Measurements from ENCODE around the gene SMYD2. TPM values are rescaled to one million over a fixed set of nuclear protein-coding genes. Genes with fewer than 3 reads are reported as not detected.

Gene SMYD2
- total RNA-seq, 2 donors from 2014 or later = 13.8 to 22.4 TPM

DNA sequence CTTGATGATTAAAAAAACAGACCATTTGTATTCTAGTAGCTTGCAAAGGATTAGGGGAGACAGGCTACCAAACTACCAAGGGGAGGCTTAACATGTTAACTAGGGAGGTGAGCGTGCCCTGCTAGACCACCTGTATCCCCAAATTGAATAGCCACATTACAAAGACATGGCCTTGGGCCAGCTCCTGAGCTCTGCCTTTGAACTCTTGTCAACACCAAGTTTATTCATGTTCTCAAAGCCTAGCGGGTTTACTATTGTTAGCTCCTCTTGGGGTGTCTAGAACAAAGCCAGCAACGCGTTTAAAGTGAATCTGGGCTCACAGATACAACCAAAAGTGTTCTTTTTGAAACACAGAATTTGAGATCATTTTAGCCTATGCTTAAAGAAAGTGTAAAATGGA is 36.3 kb downstream of the SMYD2 start:
- Mint-ChIP-seq H3K9me3 (no peaks in the 10 kb centered on the region), H3K36me3 (ENCODE audit: low read depth) (peaks cover 22% of the 10 kb centered on the region), H3K4me3 (no peak overlapping the region), H3K4me1 (peaks cover 29% of the 10 kb centered on the region), H3K27ac (peak overlapping the region; percentile 69), H3K27me3 (ENCODE audit: insufficient read depth) (peaks cover 8% of the 10 kb centered on the region)
- Histone ChIP-seq H3K27ac (ENCODE audit: low read depth, low read length) (no peak overlapping the region), H3K36me3 (ENCODE audit: control insufficient read depth, insufficient read depth, low read length) (peaks cover 39% of the 10 kb centered on the region), H3K27me3 (ENCODE audit: control insufficient read depth, insufficient read depth, low read length, poor library complexity, severe bottlenecking) (no peaks in the 10 kb centered on the region), H3K9me3 (ENCODE audit: control insufficient read depth, low read length) (no peaks in the 10 kb centered on the region), H3K4me1 (ENCODE audit: control insufficient read depth, insufficient read depth, low read length) (peaks cover 8% of the 10 kb centered on the region), H3K9ac (ENCODE audit: extremely low read depth, low read length, poor library complexity, severe bottlenecking) (no peak overlapping the region), H3K4me3 (ENCODE audit: low read length) (no peak overlapping the region)
- TF ChIP-seq, protein P1, sequence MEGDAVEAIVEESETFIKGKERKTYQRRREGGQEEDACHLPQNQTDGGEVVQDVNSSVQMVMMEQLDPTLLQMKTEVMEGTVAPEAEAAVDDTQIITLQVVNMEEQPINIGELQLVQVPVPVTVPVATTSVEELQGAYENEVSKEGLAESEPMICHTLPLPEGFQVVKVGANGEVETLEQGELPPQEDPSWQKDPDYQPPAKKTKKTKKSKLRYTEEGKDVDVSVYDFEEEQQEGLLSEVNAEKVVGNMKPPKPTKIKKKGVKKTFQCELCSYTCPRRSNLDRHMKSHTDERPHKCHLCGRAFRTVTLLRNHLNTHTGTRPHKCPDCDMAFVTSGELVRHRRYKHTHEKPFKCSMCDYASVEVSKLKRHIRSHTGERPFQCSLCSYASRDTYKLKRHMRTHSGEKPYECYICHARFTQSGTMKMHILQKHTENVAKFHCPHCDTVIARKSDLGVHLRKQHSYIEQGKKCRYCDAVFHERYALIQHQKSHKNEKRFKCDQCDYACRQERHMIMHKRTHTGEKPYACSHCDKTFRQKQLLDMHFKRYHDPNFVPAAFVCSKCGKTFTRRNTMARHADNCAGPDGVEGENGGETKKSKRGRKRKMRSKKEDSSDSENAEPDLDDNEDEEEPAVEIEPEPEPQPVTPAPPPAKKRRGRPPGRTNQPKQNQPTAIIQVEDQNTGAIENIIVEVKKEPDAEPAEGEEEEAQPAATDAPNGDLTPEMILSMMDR (conservative IDR thresholded peaks at IDR 0.05) = no peak
- peak; percentile 81 for DNase-seq
- 31 to 34% methylated on average over 4 of the region's 4 CpGs for WGBS, 2 experiments (ENCODE audit: insufficient coverage in 1 of 2, insufficient read length in 1 of 2)

DNA sequence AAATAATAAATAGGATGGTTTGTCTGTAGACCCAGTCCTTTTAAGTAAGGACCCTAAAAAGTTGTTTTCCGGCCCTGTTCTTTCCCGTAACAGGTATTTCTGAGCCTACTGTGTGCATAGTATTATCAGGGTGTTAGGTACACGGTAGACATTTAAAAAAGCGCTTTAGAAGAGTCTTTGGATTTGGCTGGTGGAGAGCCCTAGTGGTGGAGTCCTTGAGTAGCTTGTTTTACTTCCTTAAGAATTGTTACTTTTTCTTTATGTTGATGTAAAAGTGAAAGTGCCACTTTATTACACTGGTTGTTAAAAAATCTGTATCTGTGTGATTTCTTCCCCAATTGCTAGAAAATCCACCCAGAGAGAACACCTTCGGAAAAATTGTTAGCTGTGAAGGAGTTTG is 36.8 kb downstream of the SMYD2 start:
- no peak overlapping the region for H3K9ac ChIP-seq (ENCODE audit: extremely low read depth, low read length, poor library complexity, severe bottlenecking)
- peaks cover 39% of the 10 kb centered on the region for H3K36me3 ChIP-seq (ENCODE audit: control insufficient read depth, insufficient read depth, low read length)
- peak overlapping the region; percentile 69 for H3K27ac Mint-ChIP-seq
- peaks cover 24% of the 10 kb centered on the region for H3K4me1 Mint-ChIP-seq
- H3K27ac ChIP-seq (ENCODE audit: low read depth, low read length) = peak overlapping the region; percentile 30
- H3K27me3 ChIP-seq (ENCODE audit: control insufficient read depth, insufficient read depth, low read length, poor library complexity, severe bottlenecking) = no peaks in the 10 kb centered on the region
- H3K4me1 ChIP-seq (ENCODE audit: control insufficient read depth, insufficient read depth, low read length) = peaks cover 8% of the 10 kb centered on the region
- H3K9me3 Mint-ChIP-seq = no peaks in the 10 kb centered on the region
- TF ChIP-seq, protein P1 (conservative IDR thresholded peaks at IDR 0.05) = peak; percentile 70
- no peak overlapping the region for H3K4me3 ChIP-seq (ENCODE audit: low read length)
- H3K4me3 Mint-ChIP-seq = no peak overlapping the region
- H3K9me3 ChIP-seq (ENCODE audit: control insufficient read depth, low read length) = no peaks in the 10 kb centered on the region
- WGBS, 2 experiments (ENCODE audit: insufficient coverage in 1 of 2, insufficient read length in 1 of 2) = 57 to 58% methylated on average over 5 of the region's 5 CpGs
- no peak for DNase-seq
- peaks cover 22% of the 10 kb centered on the region for H3K36me3 Mint-ChIP-seq (ENCODE audit: low read depth)
- H3K27me3 Mint-ChIP-seq (ENCODE audit: insufficient read depth) = peaks cover 7% of the 10 kb centered on the region

DNA sequence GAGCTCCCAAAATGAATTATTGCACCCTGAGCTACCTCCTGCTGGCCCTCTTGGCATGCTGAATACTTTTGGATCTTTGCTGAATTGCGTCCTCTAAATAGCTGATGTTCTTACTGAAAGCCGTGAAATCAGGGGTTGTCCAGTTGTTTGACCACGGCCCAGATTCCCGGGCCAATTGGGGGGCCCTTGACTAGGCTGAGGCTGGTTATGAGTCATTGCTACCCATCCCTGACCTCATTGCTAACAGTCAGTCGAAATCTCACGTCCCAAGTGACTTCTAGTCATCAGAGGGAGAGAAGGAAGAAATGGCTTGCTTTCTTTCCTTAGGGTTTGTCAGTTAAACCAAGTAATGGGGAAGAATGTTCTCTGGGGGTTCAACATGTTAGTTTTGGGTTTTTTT is 37.4 kb downstream of the SMYD2 start:
- Mint-ChIP-seq H3K36me3 (ENCODE audit: low read depth) (peaks cover 22% of the 10 kb centered on the region), H3K4me1 (peaks cover 23% of the 10 kb centered on the region), H3K27me3 (ENCODE audit: insufficient read depth) (peaks cover 5% of the 10 kb centered on the region), H3K9me3 (no peaks in the 10 kb centered on the region), H3K27ac (peak overlapping the region; percentile 35), H3K4me3 (no peak overlapping the region)
- H3K27ac ChIP-seq (ENCODE audit: low read depth, low read length) = no peak overlapping the region
- no peaks in the 10 kb centered on the region for H3K9me3 ChIP-seq (ENCODE audit: control insufficient read depth, low read length)
- H3K36me3 ChIP-seq (ENCODE audit: control insufficient read depth, insufficient read depth, low read length) = peaks cover 39% of the 10 kb centered on the region
- no peak overlapping the region for H3K4me3 ChIP-seq (ENCODE audit: low read length)
- TF ChIP-seq, protein P1 (conservative IDR thresholded peaks at IDR 0.05) = no peak
- no peaks in the 10 kb centered on the region for H3K27me3 ChIP-seq (ENCODE audit: control insufficient read depth, insufficient read depth, low read length, poor library complexity, severe bottlenecking)
- H3K9ac ChIP-seq (ENCODE audit: extremely low read depth, low read length, poor library complexity, severe bottlenecking) = no peak overlapping the region
- peak; percentile 46 for DNase-seq
- 48 to 66% methylated on average over 4 to 6 of the region's 6 CpGs for WGBS, 2 experiments (ENCODE audit: insufficient coverage in 1 of 2, insufficient read length in 1 of 2)
- peaks cover 8% of the 10 kb centered on the region for H3K4me1 ChIP-seq (ENCODE audit: control insufficient read depth, insufficient read depth, low read length)

Measured in endodermal cell (in vitro differentiated cells).